GM19328 (cell line): Measurements from ENCODE around the gene CAMTA1.
"Not testable (repeated sequence)": the region's sequence is repeated elsewhere in the genome, so short reads cannot be mapped to it uniquely, and the experiment has no call there.

Source experiments
- ATAC-seq: cut with Tn5 transposase; IDR thresholded peaks from one replicate; pipeline ENCODE4 v1.9.1; 2021; ENCODE audit warnings: mild to moderate bottlenecking, moderate library complexity; ENCODE audit not compliant: unreplicated experiment

CAMTA1 gene

GRCh38 chr1:6803357-6803756 is 18.1 kb downstream of the CAMTA1 start:
- no peak for ATAC-seq

DNA sequence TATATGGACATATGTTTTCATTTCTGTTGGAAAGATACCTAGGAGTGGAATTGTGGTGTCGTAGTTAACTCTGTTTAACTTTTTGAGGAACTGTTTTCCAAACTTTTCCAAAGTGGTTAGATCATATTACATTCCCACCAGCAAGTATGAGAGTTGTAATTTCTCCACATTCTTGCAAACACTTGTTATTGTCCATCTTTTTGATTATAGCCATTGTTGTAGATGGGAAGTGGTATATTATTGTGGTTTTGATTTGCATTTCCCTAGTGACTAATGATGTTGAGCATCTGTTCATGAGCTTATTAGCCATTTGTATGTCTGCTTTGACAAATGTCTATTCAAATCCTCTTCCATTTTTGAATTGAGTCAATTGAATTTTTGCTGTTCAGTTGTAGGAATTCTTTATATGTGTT is 19.8 kb downstream of the CAMTA1 start:
- no peak for ATAC-seq

- no peak for ATAC-seq
Observed at GRCh38 chr1:6807782-6808181, 22.5 kb downstream of the CAMTA1 start.

GRCh38 chr1:6809461-6809860 is 24.2 kb downstream of the CAMTA1 start:
- ATAC-seq = no peak

DNA sequence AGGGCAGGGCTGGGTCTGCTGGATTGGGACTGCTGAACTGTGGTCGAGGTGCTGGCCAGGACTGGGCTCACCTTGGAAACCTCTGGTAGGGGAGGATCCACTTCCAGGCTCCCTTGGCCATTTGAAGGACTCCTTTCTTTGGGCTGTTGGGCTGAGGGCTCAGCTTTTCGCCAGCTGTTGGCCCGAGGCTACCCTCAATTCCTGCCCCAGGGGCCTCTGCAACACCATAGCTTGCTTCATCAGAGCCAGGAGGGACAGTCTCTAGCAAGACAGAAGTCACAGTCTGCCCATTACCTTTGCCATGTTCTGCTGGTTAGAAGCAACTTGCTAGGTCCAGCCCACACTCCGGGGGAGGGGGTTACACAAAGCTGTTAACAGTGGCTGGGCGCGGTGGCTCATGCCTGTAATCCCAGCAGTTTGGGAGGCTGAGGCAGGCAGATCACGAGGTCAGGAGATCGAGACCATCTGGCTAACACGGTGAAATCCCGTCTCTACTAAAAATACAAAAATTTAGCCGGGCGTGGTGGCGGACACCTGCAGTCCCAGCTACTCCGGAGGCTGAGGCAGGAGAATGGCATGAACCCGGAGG is 25.0 kb downstream of the CAMTA1 start:
- not testable (repeated sequence) for ATAC-seq

GRCh38 chr1:6811583-6811982 is 26.3 kb downstream of the CAMTA1 start:
- ATAC-seq = no peak

DNA sequence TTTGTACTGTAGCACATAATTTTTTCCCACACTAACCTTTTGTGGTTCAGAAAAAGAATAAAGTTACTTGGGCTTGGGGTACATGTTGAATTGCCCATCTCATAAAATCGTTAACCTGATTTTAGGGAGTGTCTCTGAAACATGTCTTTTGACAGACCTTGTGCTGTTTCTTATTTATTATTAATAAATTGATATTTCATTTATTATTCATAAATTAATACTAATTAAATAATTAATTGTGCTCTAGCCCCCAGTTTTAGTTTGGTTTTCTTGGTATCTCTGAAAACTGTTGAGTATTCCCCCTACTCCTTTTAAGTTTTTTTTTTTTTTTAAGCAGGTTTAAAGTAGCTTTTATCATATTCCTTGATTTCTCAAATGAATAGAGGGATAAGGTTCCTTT is 27.9 kb downstream of the CAMTA1 start:
- no peak for ATAC-seq

DNA sequence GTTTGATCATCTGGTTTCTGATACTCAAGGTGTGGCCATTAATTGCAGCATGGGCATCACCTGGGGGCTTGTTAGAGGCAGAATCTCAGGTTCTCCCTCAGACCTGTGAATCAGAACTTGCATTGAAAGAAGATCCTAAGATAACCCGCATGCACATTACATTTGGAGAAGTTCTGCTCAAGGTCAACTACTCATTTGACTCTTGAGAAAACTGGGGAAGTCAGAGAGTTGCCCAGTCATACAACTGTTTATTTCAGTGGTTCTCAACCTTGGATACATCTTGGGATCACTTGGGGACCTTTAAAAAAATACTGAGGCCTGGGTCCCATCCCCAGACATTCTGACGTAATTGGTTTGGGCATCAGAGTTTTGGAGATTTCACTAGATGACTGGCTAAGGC is 30.5 kb downstream of the CAMTA1 start:
- ATAC-seq = no peak

GRCh38 chr1:6819246-6820040 is 34.2 kb downstream of the CAMTA1 start:
- ATAC-seq = no peak

DNA sequence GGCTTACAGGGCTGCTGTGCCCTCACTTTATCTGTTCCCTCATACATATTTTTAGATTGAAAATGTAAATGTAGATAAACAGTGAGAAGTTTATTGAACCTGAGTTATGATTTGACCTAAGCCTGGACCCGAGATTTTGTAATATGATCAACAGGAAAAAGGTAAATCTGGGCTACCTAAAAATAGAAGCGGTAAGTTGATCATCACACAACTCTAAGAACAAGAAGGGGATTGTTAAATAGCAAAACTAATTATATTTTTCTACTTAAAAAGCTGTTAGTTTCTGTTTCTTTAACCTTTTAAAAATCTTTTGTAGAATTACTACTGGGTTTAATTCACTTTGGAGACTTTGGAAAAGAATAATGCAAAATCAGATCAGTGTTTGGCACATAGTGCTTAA is 35.6 kb downstream of the CAMTA1 start:
- no peak for ATAC-seq

DNA sequence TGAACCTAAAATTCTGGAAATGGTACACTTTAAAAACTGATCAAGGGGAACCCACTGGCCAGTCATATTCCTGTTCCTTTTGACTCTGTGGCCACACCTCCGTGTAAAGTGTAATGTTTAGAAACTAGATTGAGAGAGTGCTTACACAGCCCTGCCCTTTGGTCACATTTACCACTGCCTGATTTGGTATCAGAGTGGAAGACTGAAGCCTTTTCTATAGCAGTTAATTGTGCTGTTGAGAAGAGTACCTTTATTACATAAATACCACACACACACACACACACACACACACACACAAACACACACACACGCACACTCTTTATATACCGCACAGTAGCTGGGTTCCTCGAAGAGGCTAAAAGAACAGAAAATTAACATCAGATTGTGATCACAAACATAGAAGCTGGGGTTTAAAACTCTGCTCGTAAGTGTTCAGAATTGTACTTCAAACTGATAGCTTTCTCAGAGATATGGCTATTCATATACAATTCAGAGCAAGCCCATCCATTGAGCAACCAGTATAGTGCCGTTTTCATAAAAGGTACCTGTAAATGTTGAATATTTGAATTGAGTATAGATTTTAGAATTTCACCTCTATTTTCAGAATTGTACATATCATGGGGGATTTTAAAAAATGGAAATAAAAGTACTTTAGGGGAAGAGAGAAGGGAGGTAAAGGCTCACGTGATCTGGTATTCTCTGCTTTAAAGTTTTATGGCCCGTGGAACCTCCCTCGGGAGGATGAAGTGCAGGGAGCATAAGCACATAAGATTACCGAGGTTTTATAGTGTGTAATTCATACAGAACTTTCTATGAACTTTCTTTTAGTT is 37.5 kb downstream of the CAMTA1 start:
- no peak for ATAC-seq

GRCh38 chr1:6823793-6824192 is 38.5 kb downstream of the CAMTA1 start:
- ATAC-seq = no peak

GRCh38 chr1:6824665-6825368 is 39.6 kb downstream of the CAMTA1 start:
- ATAC-seq = no peak

DNA sequence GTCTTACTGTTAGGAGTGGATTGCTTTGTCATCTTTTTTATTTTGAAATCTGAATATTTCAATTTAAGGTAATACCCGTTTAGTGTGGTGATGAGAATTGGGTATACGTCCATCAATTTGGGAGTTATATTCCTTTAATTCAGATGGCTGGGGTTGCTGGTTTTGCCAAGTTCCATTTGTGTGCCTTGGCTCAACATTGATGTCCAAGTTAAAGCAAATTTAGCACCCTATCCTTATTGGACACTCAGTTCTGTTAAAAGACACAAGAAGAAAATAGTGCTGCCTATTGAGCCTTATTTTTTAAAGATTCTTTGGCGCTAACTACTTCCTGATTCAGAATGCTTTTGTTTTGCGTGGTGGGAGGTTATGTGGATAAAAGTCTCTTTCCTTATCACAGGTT is 40.6 kb downstream of the CAMTA1 start:
- no peak for ATAC-seq

GRCh38 chr1:6827079-6827478 is 41.8 kb downstream of the CAMTA1 start:
- ATAC-seq = no peak

DNA sequence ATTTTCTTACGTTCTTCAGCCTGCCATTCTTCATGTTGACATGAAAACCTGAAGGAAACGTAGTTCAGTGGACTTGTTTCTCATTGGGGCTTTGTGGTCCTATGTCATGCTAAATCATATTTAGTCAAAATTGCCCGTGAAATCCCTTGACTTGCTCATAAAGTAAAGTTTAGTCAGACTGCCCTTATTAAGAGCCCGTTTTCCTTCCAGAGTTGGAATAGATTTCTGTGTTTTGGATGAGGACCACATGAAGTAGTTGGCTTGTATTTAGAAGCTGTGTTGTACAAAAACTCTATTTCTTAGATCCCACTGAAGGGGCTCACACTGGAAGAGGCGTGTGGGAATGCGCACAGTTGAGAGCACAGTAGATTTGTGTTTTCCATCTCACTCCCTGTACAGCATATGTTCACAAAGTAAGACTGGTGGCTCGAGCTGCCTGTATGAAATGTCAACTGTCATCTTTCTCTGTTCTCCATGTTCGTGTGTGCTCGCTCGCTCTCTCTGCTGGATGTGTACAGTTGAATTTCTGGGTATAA is 42.4 kb downstream of the CAMTA1 start:
- no peak for ATAC-seq

GRCh38 chr1:6831366-6831765 is 46.1 kb downstream of the CAMTA1 start:
- ATAC-seq = no peak

GRCh38 chr1:6832006-6832405 is 46.8 kb downstream of the CAMTA1 start:
- ATAC-seq = not testable (repeated sequence)

- ATAC-seq = no peak
Observed at GRCh38 chr1:6832531-6833188, 47.4 kb downstream of the CAMTA1 start.

DNA sequence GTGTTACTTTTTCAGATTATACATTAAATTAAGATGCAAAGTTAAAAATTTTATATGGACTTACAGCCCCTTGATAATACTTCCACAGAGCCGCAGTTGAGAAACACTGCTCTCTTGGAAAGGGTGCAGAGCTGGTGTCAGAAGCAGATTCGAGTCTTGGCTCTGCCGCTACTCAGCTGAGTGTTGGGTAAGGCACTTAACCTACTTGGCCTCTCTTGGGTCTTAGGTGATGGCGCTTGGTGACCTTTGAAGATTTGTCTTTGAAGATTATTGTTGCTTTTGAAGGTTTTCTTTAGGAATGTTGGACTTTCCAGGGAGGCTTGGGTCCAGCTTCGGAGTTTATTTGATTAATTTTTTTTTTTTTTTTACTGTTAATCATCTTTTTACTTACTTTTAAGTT is 48.5 kb downstream of the CAMTA1 start:
- no peak for ATAC-seq
